Activated CD8-positive, alpha-beta T cell treated with anti-CD3 and anti-CD28 coated beads, Interleukin-2, amount 10 ng/mL, durations not matched to agents 7 days and 5 days (primary cell): ENCODE measurements around the gene ARAF. TPM values are rescaled to one million over a fixed set of nuclear protein-coding genes. Genes with fewer than 3 reads are reported as not detected.

Experiments used
- ATAC-seq: fragments of 150-1000 bp; cut with Tn5 transposase; one replicate; pipeline ENCODE4 v1.10.0; 2021; ENCODE audit warnings: moderate library complexity
- CTCF ChIA-PET: fragments of 350-600 bp; sonication (Branson Sonifier 250); formaldehyde crosslinking; loops from one replicate; lab custom pipeline; 2021; ENCODE audit warnings: antibody characterized with exemption; lab: Charles Lee
- POLR2A ChIA-PET: fragments of 350-600 bp; sonication (Branson Sonifier 250); formaldehyde crosslinking; loops from one replicate; lab custom pipeline; 2021; ENCODE audit warnings: antibody characterized with exemption; lab: Charles Lee
- DNase-seq: peaks from one replicate; pipeline ENCODE4 v3.0.0-alpha.2; 2020
- H3K27ac Mint-ChIP-seq: one replicate; pipeline ENCODE4 v1.8.0; 2021; ENCODE audit warnings: mild to moderate bottlenecking, mixed read lengths
- H3K27me3 Mint-ChIP-seq: one replicate; pipeline ENCODE4 v1.8.0; 2021; ENCODE audit warnings: low read depth, mixed read lengths
- H3K36me3 Mint-ChIP-seq: one replicate; pipeline ENCODE4 v1.8.0; 2021; ENCODE audit warnings: low read depth, mixed read lengths
- H3K4me1 Mint-ChIP-seq: one replicate; pipeline ENCODE4 v1.8.0; 2021; ENCODE audit warnings: low read depth, mixed read lengths
- H3K4me3 Mint-ChIP-seq: one replicate; pipeline ENCODE4 v1.8.0; 2021; ENCODE audit warnings: mild to moderate bottlenecking, mixed read lengths
- H3K9me3 Mint-ChIP-seq: one replicate; pipeline ENCODE4 v1.8.0; 2022; ENCODE audit warnings: mixed read lengths; ENCODE audit not compliant: insufficient read depth
- total RNA-seq, 2 experiments: library from RNA; stranded (reverse); gene quantifications; one replicate each; pipeline ENCODE4 v1.2.3, GENCODE V29; 2021

Gene ARAF
- total RNA-seq, 2 experiments from 2014 or later, result 66.7 to 68.4 TPM

- no peaks in the 10 kb centered on the region for H3K36me3 Mint-ChIP-seq
- ATAC-seq, result no peak
- ChIA-PET POLR2A (no interaction called here), CTCF (no interaction called here)
- H3K9me3 Mint-ChIP-seq, result no peaks in the 10 kb centered on the region
- DNase-seq, result no peak
- H3K4me1 Mint-ChIP-seq, result peaks cover 2% of the 10 kb centered on the region
- H3K4me3 Mint-ChIP-seq, result no peak overlapping the region
- H3K27ac Mint-ChIP-seq, result no peak overlapping the region
- no peaks in the 10 kb centered on the region for H3K27me3 Mint-ChIP-seq
Observed at GRCh38 chrX:47539860-47540259, 21.1 kb upstream of the ARAF start.

DNA sequence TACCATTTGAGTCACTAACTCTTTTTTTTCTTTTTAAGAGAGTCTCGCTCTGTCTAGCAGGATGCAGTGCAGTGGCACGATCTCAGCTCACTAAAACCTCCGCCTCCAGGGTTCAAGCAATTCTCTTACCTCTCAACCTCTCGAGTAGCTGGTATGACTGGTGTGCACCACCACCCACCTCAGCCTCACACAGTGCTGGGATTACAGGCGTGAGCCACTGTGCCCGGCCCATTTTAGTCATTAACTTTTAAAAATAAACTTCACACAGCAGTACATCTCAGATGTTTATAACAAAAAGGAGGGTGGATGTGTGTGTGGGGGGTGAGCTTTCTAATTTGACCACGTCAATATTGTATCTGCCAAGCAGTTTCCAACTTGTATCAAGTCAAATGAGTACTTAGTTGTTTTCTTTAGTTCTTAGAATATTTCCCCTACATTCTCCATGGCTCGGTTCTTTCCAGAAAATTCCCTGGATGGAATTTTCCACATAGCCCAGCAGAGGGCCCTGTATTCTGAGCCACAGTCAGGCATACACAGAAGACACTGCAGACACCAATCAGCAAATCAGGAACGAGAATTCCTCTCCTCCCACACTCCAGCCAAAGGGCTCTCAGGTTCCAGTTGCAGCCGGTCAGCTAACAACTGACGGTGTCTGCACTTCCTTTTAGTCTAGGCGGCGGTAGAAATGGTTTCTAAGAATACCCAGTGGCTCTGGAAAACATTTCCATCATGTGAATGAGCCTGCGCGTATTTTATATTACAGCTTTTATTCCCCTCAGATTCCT, 20.1 kb upstream of the ARAF start:
- DNase-seq, result no peak
- CTCF ChIA-PET, result no interaction called here
- POLR2A ChIA-PET, result no interaction called here
- Mint-ChIP-seq H3K27ac (no peak overlapping the region), H3K4me1 (peaks cover 2% of the 10 kb centered on the region), H3K4me3 (no peak overlapping the region), H3K36me3 (no peaks in the 10 kb centered on the region), H3K9me3 (no peaks in the 10 kb centered on the region), H3K27me3 (no peaks in the 10 kb centered on the region)
- ATAC-seq, result no peak

DNA sequence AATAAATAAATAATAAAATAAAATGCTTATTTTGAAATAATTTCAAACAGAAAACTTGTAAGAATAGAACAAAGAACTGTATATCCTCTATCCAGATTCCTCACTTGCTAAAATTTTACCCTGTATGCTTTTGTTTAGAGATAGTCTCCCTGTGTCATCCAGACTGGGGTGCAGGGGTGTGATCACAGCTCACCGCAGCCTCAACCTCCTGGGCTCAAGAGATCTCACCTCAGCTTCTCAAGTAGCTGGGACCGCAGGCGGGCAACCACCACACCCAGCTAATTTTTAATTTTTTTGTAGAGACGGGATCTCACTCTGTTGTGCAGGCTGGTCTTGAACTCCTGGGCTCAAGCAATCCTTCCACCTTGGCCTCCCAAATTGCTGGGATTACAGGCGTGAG, 17.5 kb upstream of the ARAF start:
- ATAC-seq, result no peak
- no peak for DNase-seq
- Mint-ChIP-seq H3K27ac (no peak overlapping the region), H3K36me3 (no peaks in the 10 kb centered on the region), H3K9me3 (no peaks in the 10 kb centered on the region), H3K4me1 (peaks cover 2% of the 10 kb centered on the region), H3K27me3 (no peaks in the 10 kb centered on the region), H3K4me3 (no peak overlapping the region)
- ChIA-PET CTCF (no interaction called here), POLR2A (no interaction called here)

GRCh38 chrX:47556045-47556623, 4.9 kb upstream of the ARAF start:
- peaks cover 22% of the 10 kb centered on the region for H3K4me1 Mint-ChIP-seq

GRCh38 chrX:47558436-47558835, 2.6 kb upstream of the ARAF start:
- DNase-seq (no peak), ATAC-seq (no peak)
- H3K27me3 Mint-ChIP-seq, result no peaks in the 10 kb centered on the region
- H3K4me1 Mint-ChIP-seq, result peaks cover 36% of the 10 kb centered on the region
- H3K36me3 Mint-ChIP-seq, result peaks cover 4% of the 10 kb centered on the region
- no peak overlapping the region for H3K27ac Mint-ChIP-seq
- CTCF ChIA-PET, result interaction anchor here (1.3 kb wide), 1 partner anchor 61 kb away, joined by 6 read pairs; no protein-coding TSS in a partner anchor
- no peak overlapping the region for H3K4me3 Mint-ChIP-seq
- no peaks in the 10 kb centered on the region for H3K9me3 Mint-ChIP-seq
- POLR2A ChIA-PET, result no interaction called here

More at GRCh38 chrX:47556045-47556623, 4.9 kb upstream of the ARAF start:
- Mint-ChIP-seq H3K9me3 (no peaks in the 10 kb centered on the region), H3K27me3 (no peaks in the 10 kb centered on the region), H3K36me3 (no peaks in the 10 kb centered on the region), H3K27ac (peak overlapping the region; percentile 90), H3K4me3 (peak overlapping the region; percentile 82)
- ATAC-seq (peak; percentile 93), DNase-seq (peak; percentile 90)
- ChIA-PET CTCF (interaction anchor here (0.9 kb wide), 1 partner anchor 411 kb away, joined by 3 read pairs; the partner anchor contains the start of gene RBM10), POLR2A (interaction anchor here (0.6 to 1.3 kb wide), 6 partner anchors 9 to 337 kb away, joined by 3 to 4 read pairs (median 3); partner anchors contain the start of genes CDK16, CFP and TIMP1)

DNA sequence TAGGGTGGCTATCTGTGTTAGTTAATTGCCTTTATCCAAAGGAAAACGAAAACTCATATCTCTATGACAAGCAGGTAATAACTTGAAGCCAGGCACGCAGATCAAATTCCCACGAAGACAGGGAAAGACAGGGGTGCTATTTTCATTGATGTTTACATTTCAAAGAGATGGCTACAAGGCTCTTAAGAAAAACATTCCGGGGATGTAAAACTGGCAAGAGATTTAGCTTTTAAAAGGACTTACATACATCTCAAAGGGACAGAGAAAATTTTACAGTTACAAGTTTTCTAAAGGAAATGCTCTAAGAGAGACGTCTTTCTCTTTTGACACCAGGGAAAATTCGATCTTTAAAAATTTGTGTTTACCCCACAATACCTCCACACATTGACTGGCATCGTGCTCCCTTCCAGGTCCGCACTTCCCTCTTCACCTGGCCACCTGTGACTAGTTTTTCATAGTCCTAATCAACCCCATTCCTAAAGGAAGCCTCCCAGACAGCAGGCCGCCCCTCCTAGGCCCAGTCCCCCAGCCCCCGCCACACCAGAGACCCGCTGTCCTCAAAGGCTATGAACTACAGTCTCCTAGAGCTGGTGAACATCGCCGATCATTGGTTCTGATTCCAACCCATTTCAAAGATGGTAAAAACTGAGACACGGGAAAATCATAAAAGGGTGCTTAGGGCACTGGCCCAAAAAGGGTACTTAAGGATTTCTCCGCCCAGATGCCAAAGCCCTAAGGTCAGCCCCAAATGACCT, 649 bp upstream of the ARAF start:
- ChIA-PET CTCF (interaction anchor here (1.0 kb wide), 1 partner anchor 12 kb away, joined by 3 read pairs; no protein-coding TSS in a partner anchor), POLR2A (no interaction called here)
- no peaks in the 10 kb centered on the region for H3K9me3 Mint-ChIP-seq
- no peak for DNase-seq
- peaks cover 15% of the 10 kb centered on the region for H3K36me3 Mint-ChIP-seq
- no peak for ATAC-seq
- peak overlapping the region; percentile 88 for H3K4me3 Mint-ChIP-seq
- H3K4me1 Mint-ChIP-seq, result peaks cover 45% of the 10 kb centered on the region
- H3K27me3 Mint-ChIP-seq, result no peaks in the 10 kb centered on the region
- H3K27ac Mint-ChIP-seq, result peak overlapping the region; percentile 96

GRCh38 chrX:47561659-47562151, 700 bp downstream of the ARAF start:
- H3K4me3 Mint-ChIP-seq, result peak overlapping the region; percentile 88
- ChIA-PET POLR2A (no interaction called here), CTCF (interaction anchor here (1.2 kb wide), 1 partner anchor 67 kb away, joined by 5 read pairs; no protein-coding TSS in a partner anchor)
- DNase-seq (no peak), ATAC-seq (no peak)
- no peaks in the 10 kb centered on the region for H3K9me3 Mint-ChIP-seq
- H3K27ac Mint-ChIP-seq, result peak overlapping the region; percentile 96
- peaks cover 19% of the 10 kb centered on the region for H3K36me3 Mint-ChIP-seq
- H3K4me1 Mint-ChIP-seq, result peaks cover 39% of the 10 kb centered on the region
- no peaks in the 10 kb centered on the region for H3K27me3 Mint-ChIP-seq

DNA sequence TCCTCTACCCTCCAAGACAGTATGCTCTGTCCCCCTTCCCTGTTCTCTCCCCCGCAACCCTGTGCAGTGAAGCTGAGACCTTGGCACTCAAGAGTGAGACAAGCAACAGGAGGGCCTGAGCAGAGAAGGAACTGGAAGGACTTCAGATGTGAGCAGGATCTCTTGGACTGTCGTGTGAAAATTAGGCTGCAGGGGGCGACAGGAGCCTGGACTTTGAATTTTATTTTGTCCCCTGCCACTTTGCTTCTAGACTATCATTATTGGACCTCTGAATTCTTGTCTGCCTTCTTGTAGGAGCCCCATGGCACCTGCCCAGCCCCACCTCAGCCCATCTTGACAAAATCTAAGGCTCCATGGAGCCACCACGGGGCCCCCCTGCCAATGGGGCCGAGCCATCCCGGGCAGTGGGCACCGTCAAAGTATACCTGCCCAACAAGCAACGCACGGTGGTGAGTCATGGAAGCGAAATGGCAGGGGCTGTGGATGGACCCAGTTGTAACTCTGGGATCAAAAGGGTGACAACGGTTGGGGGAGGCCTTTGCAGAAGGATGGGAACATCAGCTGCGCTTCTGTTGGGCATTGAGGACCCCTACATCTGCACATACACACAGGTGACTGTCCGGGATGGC, 1.7 kb downstream of the ARAF start:
- Mint-ChIP-seq H3K27ac (peak overlapping the region; percentile 74), H3K9me3 (no peaks in the 10 kb centered on the region), H3K4me1 (peaks cover 36% of the 10 kb centered on the region), H3K36me3 (peaks cover 24% of the 10 kb centered on the region), H3K4me3 (peak overlapping the region; percentile 60), H3K27me3 (no peaks in the 10 kb centered on the region)
- ChIA-PET CTCF (no interaction called here), POLR2A (no interaction called here)
- no peak for ATAC-seq
- DNase-seq, result peak; percentile 60

- Mint-ChIP-seq H3K9me3 (no peaks in the 10 kb centered on the region), H3K27ac (peak overlapping the region; percentile 18), H3K4me3 (no peak overlapping the region), H3K36me3 (peaks cover 31% of the 10 kb centered on the region), H3K27me3 (no peaks in the 10 kb centered on the region), H3K4me1 (peaks cover 36% of the 10 kb centered on the region)
- DNase-seq (no peak), ATAC-seq (no peak)
- ChIA-PET CTCF (no interaction called here), POLR2A (interaction anchor here (0.6 kb wide), 1 partner anchor 58 kb away, joined by 3 read pairs; no protein-coding TSS in a partner anchor)
Observed at GRCh38 chrX:47563801-47564315, 2.9 kb downstream of the ARAF start.

GRCh38 chrX:47564438-47565085, 3.6 kb downstream of the ARAF start:
- CTCF ChIA-PET, result no interaction called here
- POLR2A ChIA-PET, result no interaction called here
- no peak overlapping the region for H3K4me3 Mint-ChIP-seq
- H3K4me1 Mint-ChIP-seq, result peaks cover 34% of the 10 kb centered on the region
- peak overlapping the region; percentile 18 for H3K27ac Mint-ChIP-seq
- DNase-seq (no peak), ATAC-seq (no peak)
- no peaks in the 10 kb centered on the region for H3K27me3 Mint-ChIP-seq
- H3K36me3 Mint-ChIP-seq, result peaks cover 36% of the 10 kb centered on the region
- H3K9me3 Mint-ChIP-seq, result no peaks in the 10 kb centered on the region
